Rectal smooth muscle tissue (tissue), 1 donor: ENCODE measurements around the gene GNAS-AS1.

Experiments
- H3K27ac ChIP-seq: one replicate; pipeline ENCODE4 v1.7.0; 2013; ENCODE audit warnings: low read depth, low read length, inconsistent platforms
- H3K27me3 ChIP-seq: one replicate; pipeline ENCODE4 v1.7.0; 2013; ENCODE audit warnings: low read length; ENCODE audit not compliant: control insufficient read depth, insufficient read depth
- H3K36me3 ChIP-seq: one replicate; pipeline ENCODE4 v1.7.0; 2013; ENCODE audit warnings: low read length; ENCODE audit not compliant: control insufficient read depth, insufficient read depth
- H3K4me1 ChIP-seq: one replicate; pipeline ENCODE4 v1.7.0; 2013; ENCODE audit warnings: low read length; ENCODE audit not compliant: control insufficient read depth, insufficient read depth
- H3K4me3 ChIP-seq: one replicate; pipeline ENCODE4 v1.7.0; 2013; ENCODE audit warnings: low read length
- H3K9ac ChIP-seq: one replicate; pipeline ENCODE4 v1.7.0; 2013; ENCODE audit warnings: low read length

Gene GNAS-AS1

DNA sequence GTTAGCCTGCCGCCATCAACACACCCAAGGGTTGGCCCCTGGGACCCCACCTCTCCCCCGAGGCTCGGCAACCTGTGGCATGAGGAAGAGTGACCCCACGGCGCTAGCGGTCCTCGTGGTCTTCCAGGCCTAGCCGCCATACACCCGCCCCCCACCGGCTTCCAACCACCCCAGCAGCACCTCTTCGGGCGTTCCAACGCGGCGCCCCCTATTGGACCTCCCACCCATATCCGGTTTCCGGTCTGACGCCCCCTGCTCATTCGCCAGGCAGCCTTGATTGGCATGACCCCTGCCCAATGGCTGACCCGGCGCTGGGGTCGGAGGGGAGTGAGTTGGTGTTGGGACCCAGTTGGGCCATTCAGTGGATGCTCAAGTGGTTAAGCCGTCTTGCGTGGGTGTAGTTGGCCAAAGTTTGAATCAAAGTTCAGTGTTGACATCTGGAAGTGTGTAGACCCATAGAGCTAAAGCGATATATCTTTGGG is at the start of gene GNAS-AS1:
TSS of gene GNAS-AS1 (minus strand) at position 210 of the 482 bp plus-strand sequence.
- Histone ChIP-seq H3K4me3 (peak within 1 kb of the TSS; percentile 59), H3K9ac (no peak within 1 kb of the TSS)

DNA sequence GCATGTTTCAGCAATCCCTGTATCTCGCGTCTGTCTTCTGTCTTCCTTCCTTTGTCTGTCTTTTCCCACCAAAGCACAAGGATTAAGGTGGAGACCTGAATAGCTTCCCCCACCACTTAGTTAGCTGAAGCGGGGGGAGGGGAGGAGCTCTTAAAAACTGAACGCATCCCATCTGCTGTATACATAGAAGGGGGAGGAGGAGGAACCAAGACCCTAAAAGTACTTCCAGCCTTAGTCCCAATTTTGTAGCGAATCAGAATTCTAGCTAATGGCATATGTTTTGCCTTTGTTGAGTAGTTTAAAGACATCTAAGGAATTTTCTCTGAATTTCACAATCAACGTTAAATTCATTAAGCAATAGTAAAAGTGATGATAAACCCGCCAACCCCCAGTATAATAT is 49.7 kb upstream of the GNAS-AS1 start:
- Histone ChIP-seq H3K4me1 (peaks cover 24% of the 10 kb centered on the region), H3K27ac (no peak overlapping the region), H3K9ac (no peak overlapping the region), H3K36me3 (peaks cover 10% of the 10 kb centered on the region), H3K27me3 (no peaks in the 10 kb centered on the region), H3K4me3 (no peak overlapping the region)

More for the DNA sequence above, at the start of gene GNAS-AS1:
- Histone ChIP-seq H3K4me1 (no peaks in the 10 kb centered on the region), H3K27ac (no peak within 1 kb of the TSS), H3K36me3 (no peaks in the 10 kb centered on the region), H3K27me3 (peaks cover 15% of the 10 kb centered on the region)

GRCh38 chr20:58899512-58899911 is 48.8 kb upstream of the GNAS-AS1 start:
- H3K4me3 ChIP-seq = no peak overlapping the region
- no peak overlapping the region for H3K27ac ChIP-seq
- no peak overlapping the region for H3K9ac ChIP-seq
- peaks cover 10% of the 10 kb centered on the region for H3K36me3 ChIP-seq
- H3K27me3 ChIP-seq = no peaks in the 10 kb centered on the region
- peaks cover 28% of the 10 kb centered on the region for H3K4me1 ChIP-seq

DNA sequence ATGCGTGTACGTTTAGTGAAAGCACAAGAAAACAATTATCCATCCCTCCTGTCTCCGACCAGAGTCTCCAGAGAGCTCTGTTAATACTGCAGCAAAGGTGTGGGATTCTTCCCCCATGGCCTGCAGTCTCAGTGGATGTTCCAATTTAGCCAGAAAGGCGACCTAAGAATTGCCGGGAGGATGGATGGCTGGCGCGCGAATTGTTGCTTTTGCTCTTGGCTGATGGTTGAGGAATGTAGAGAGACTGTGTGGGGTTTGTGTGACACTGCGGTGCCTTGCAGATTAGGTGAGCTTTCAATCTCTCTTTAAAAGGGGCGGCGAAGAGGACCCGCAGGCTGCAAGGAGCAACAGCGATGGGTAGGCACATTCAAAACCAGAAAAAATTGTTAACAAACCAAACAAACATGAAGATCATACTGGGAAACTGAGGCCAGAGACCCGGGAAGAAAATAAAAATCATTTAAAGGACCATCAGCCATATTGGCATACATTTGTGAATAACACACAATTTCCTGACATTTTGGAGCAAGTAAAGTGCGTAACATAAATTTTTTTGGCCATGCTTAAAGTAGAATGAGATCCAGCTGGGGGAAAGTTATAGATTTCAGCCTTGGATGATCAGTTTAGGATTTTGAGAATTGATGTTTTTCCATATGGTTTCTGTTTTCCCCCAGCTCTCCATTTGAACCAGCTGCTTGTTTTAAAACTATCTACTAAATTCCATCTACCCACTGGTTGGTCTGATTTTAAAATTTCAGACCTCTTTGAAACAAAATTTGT is 48.1 kb upstream of the GNAS-AS1 start:
- peaks cover 33% of the 10 kb centered on the region for H3K4me1 ChIP-seq
- H3K36me3 ChIP-seq = peaks cover 8% of the 10 kb centered on the region
- no peak overlapping the region for H3K27ac ChIP-seq
- no peaks in the 10 kb centered on the region for H3K27me3 ChIP-seq
- no peak overlapping the region for H3K9ac ChIP-seq
- no peak overlapping the region for H3K4me3 ChIP-seq

DNA sequence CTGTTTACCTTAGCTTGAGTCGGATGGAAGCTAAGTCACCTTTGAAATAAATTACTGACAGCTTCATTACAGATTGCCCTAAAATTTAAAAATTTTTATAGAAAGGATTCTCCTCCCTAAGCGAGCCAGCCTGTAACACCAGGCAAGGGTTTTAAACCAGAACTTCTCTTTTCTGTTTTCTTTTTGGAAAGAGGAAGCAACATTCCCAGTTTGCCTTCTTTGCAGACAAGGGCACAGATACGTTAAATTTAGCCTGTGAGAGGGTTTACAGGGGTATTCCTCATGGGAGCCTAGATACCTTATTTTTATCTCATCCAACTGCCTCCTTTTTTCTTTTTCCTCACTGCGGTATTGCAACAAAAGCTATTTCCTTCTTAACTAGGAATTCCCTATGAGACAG is 46.8 kb upstream of the GNAS-AS1 start:
- Histone ChIP-seq H3K4me3 (no peak overlapping the region), H3K4me1 (peaks cover 40% of the 10 kb centered on the region), H3K9ac (no peak overlapping the region), H3K36me3 (peaks cover 3% of the 10 kb centered on the region), H3K27me3 (no peaks in the 10 kb centered on the region), H3K27ac (no peak overlapping the region)

DNA sequence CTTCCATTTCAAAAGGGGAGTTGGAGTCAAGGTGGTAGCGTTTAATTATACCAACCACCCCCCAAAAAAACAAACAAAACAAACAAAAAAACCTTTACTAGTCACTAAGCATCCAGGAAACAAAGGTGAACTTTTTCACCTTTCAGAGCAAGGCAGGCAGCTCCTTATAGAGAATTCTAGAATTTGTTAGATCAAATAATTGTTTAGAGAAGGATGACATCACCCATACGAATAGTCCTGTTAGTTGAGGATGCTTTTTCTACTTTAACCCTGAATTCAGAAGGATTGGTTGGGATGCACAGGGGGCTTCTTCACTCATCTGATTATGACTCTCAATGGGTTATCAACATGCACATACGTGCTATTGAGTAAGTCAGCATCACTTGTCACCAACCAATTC is 46.1 kb upstream of the GNAS-AS1 start:
- peaks cover 40% of the 10 kb centered on the region for H3K4me1 ChIP-seq
- H3K9ac ChIP-seq = no peak overlapping the region
- H3K36me3 ChIP-seq = peaks cover 3% of the 10 kb centered on the region
- H3K27ac ChIP-seq = no peak overlapping the region
- H3K27me3 ChIP-seq = no peaks in the 10 kb centered on the region
- no peak overlapping the region for H3K4me3 ChIP-seq

DNA sequence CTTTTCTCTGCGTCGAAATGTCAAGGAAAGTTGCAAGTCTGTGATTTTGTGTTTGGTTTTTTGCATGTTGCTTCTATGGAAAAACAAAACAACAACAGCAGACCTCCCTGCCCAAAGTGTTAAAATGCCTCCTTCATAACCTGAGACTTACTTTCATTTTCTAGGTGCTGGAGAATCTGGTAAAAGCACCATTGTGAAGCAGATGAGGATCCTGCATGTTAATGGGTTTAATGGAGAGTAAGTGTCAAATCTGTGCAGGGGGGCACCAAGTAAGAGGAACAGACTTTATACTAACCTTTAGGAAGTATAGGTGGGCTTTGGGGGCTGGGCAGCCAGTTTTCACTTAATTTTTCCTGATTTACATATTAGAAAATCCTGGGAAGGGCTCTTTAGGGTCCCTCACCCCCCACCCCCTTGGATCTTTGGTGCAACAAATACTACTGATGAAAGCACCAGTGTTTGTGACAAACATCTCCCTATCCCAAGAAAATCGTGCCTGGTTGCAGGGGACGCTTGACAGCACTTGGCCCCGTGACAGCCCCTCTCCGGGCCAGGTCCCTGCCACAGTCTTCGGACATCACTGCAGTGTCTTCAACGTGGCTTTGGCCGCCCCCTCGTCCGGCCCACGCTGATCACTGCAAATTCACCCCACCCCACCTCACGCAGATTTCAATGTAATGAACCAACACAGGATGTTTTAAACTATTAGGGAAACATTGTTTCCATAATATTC is 44.9 kb upstream of the GNAS-AS1 start:
- Histone ChIP-seq H3K9ac (no peak overlapping the region), H3K27ac (no peak overlapping the region)

GRCh38 chr20:58894652-58895447 is 44.1 kb upstream of the GNAS-AS1 start:
- H3K27ac ChIP-seq = no peak overlapping the region
- H3K4me3 ChIP-seq = peak overlapping the region; percentile 31
- peaks cover 35% of the 10 kb centered on the region for H3K4me1 ChIP-seq
- peaks cover 3% of the 10 kb centered on the region for H3K36me3 ChIP-seq
- no peak overlapping the region for H3K9ac ChIP-seq
- H3K27me3 ChIP-seq = no peaks in the 10 kb centered on the region

More for the DNA sequence above, 44.9 kb upstream of the GNAS-AS1 start:
- peaks cover 3% of the 10 kb centered on the region for H3K36me3 ChIP-seq
- H3K27me3 ChIP-seq = no peaks in the 10 kb centered on the region
- peaks cover 40% of the 10 kb centered on the region for H3K4me1 ChIP-seq
- no peak overlapping the region for H3K4me3 ChIP-seq

DNA sequence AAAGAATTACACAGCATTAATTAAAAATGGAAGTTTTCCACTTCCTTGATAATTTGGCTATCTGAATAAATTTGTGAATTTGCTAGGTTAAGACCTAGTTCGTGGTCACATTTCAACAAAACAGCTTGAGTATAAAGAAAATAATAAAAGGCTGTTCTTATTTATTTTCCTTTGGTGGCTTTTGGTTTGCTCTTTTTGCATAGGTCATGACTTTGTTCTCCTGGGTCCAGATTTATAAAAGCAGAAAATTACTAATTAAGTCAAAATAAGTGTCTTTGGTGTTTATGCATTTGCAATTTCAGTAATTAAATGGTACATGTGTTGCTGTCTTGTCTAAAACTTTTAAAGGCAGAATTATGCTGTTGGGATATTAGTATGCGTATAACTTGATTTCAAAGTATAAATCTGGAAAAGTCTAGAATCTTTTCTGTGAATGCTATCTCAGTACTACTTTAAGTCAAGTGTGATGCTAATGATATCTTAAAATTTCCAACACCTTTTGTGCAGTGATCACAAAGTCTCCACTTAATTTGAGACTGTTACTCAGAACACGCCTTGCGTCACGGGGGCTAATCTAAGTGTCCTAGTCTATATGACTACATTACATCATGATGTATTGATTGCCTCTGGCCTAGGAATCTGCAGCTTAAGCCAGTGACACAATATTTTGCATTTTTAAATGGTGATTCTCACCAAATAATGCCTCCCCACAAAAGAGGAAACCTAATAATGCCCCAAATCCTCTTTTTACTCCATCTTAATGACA is 42.8 kb upstream of the GNAS-AS1 start:
- H3K36me3 ChIP-seq = peaks cover under 1% of the 10 kb centered on the region
- H3K9ac ChIP-seq = no peak overlapping the region
- no peak overlapping the region for H3K4me3 ChIP-seq
- H3K4me1 ChIP-seq = peaks cover 33% of the 10 kb centered on the region
- no peaks in the 10 kb centered on the region for H3K27me3 ChIP-seq
- H3K27ac ChIP-seq = peak overlapping the region; percentile 15

DNA sequence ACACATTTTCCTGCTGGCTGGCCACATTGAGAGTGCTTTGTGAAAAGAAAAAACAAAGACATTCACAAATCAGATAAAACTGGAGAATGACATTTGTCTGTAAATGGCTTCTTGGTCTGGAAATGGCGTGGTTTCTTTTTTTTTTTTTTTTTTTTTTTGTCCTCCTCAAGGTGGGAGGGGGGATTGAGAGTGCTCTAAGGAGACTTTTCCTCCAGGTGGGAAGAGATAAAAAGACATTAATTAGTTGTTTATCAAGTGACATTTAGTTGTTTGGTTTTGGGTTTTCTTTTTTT is 42.2 kb upstream of the GNAS-AS1 start:
- Histone ChIP-seq H3K36me3 (no peaks in the 10 kb centered on the region), H3K27me3 (no peaks in the 10 kb centered on the region), H3K27ac (peak overlapping the region; percentile 97), H3K4me1 (peaks cover 32% of the 10 kb centered on the region), H3K9ac (no peak overlapping the region), H3K4me3 (peak overlapping the region; percentile 80)

GRCh38 chr20:58892141-58892931 is 41.6 kb upstream of the GNAS-AS1 start:
- H3K27ac ChIP-seq = peak overlapping the region; percentile 97
- H3K27me3 ChIP-seq = no peaks in the 10 kb centered on the region
- no peaks in the 10 kb centered on the region for H3K36me3 ChIP-seq
- H3K4me1 ChIP-seq = peaks cover 26% of the 10 kb centered on the region
- peak overlapping the region; percentile 77 for H3K9ac ChIP-seq
- H3K4me3 ChIP-seq = peak overlapping the region; percentile 80
